ENCODE data around the gene PPIL6.
"Not testable (repeated sequence)": the region's sequence is repeated elsewhere in the genome, so short reads cannot be mapped to it uniquely, and the experiment has no call there.

The PPIL6 gene

GRCh38 chr6:109465772-109466171, 25.3 kb upstream of the PPIL6 start:
- DNase-seq (ENCODE audit: low spot score): no peak
- TF ChIP-seq CTCF (IDR thresholded peaks at IDR 0.05; ENCODE audit: extremely low read depth, missing control alignments): no peak

GRCh38 chr6:109461733-109462526, 21.5 kb upstream of the PPIL6 start:
- no peak for TF ChIP-seq CTCF (IDR thresholded peaks at IDR 0.05; ENCODE audit: extremely low read depth, missing control alignments)
- DNase-seq (ENCODE audit: low spot score): no peak

- DNase-seq (ENCODE audit: low spot score): not testable (repeated sequence)
These were observed 20.8 kb upstream of the PPIL6 start for GRCh38 chr6:109461205-109461604.

- no peak for DNase-seq (ENCODE audit: low spot score)
- TF ChIP-seq CTCF (IDR thresholded peaks at IDR 0.05; ENCODE audit: extremely low read depth, missing control alignments): no peak
These were observed 19.9 kb upstream of the PPIL6 start for GRCh38 chr6:109460161-109460829.

- peak; percentile 60 for DNase-seq (ENCODE audit: low spot score)
- TF ChIP-seq CTCF (IDR thresholded peaks at IDR 0.05; ENCODE audit: extremely low read depth, missing control alignments): no peak
These were observed 18.5 kb upstream of the PPIL6 start for GRCh38 chr6:109458774-109459531.

- DNase-seq (ENCODE audit: low spot score): no peak
These were observed 17.2 kb upstream of the PPIL6 start for GRCh38 chr6:109457562-109457996.

More at GRCh38 chr6:109457562-109457996, 17.2 kb upstream of the PPIL6 start:
- no peak for TF ChIP-seq CTCF (IDR thresholded peaks at IDR 0.05; ENCODE audit: extremely low read depth, missing control alignments)

Measured in GM20000 (cell line).